ENCODE measurements around the gene PPP1R12B. TPM values are rescaled to one million over a fixed set of nuclear protein-coding genes. Genes with fewer than 3 reads are reported as not detected.
"Not testable (repeated sequence)": the region's sequence is repeated elsewhere in the genome, so short reads cannot be mapped to it uniquely, and the experiment has no call there.

PPP1R12B gene
- total and polyA plus RNA-seq, 2 donors (not counting 1 experiment from before 2014, with no cell fraction given) = 13.4 to 21.7 TPM

DNA sequence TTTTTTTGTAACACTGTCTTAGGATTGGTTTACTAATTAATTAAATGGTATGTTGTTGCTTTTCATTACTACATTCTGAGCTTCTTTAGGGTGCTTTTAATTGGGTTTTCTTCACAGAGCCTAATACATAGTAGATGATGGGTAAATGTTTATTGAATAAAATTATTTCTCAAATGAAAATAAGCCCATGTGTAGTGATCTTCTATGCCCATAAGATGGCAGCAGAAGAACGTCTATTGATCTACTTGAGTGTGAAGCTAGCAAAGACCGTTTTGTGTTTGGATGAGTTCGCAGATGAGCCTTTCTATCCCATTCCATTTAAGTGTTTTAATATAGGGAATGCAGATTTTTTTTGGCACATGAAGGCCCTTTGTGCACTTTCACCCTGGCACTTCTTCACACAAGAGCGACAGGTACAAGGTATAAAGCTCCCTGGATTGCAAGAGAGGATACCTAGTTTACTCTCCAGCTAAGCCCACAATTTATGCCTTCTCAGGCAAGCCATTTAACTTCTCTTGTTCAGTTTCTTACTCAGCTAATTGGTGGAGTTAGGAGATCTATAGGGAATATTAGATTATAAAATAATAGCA, 115.7 kb downstream of the PPP1R12B start:
- H3K4me1 ChIP-seq (ENCODE audit: control insufficient read depth, extremely low read depth, insufficient read depth, low read length); H4K20me1 ChIP-seq (ENCODE audit: control insufficient read depth, extremely low read depth, insufficient read depth, low read length); H3K27ac ChIP-seq (ENCODE audit: insufficient read depth, low read length): not testable (repeated sequence)

DNA sequence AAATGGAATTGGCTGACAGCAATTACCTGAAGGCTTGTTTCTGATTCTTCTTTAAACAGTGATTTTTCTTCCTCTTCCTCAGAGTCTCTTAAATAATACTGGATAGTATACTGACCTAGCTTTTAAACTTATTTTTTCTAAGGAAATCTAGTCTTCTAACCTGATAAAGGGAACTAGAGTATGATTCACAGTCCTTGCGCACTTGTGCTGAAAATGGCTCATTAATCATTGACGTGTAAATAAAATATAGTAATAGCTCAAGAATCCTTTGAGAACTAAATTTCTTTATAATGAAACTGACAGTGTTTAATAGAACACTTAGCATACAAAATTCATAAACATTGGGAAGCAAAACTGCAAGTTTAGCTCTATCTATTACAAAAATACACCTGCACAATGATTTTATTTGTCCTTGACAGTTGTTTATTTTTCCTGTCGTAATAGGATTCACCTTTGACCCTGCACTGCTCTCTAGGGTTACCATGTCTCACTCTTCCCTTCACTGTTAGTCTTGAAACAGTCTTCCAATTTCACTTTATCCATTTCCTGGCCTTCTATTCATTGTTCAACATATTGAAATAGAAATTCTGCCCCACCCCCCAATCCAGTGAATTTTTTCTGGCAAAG, 117.3 kb downstream of the PPP1R12B start:
- H2AFZ ChIP-seq (ENCODE audit: low read length); H3K36me3 ChIP-seq (ENCODE audit: control insufficient read depth, insufficient read depth, low read length); H3K4me2 ChIP-seq (ENCODE audit: extremely low read depth, insufficient read depth, low read length); H3K27me3 ChIP-seq (ENCODE audit: control insufficient read depth, insufficient read depth, low read length); H3K4me1 ChIP-seq (ENCODE audit: control insufficient read depth, extremely low read depth, insufficient read depth, low read length); H3K27ac ChIP-seq (ENCODE audit: insufficient read depth, low read length); H3K9ac ChIP-seq (ENCODE audit: insufficient read depth, low read length); H3K9me3 ChIP-seq (ENCODE audit: control insufficient read depth, insufficient read depth, low read depth, low read length); H4K20me1 ChIP-seq (ENCODE audit: control insufficient read depth, extremely low read depth, insufficient read depth, low read length); H3K79me2 ChIP-seq (ENCODE audit: control insufficient read depth, insufficient read depth, low read length); H3K4me3 ChIP-seq (replicated peaks in 1 of 4; ENCODE audit: control extremely low read depth in 1 of 4, insufficient read depth in 1 of 4, low read depth in 3 of 4, low read length in 4 of 4): not testable (repeated sequence)
- peak; percentile 18 to 58 for DNase-seq (ENCODE audit: low read depth in 2 of 2)

More for the DNA sequence above, 115.7 kb downstream of the PPP1R12B start:
- not testable (repeated sequence) for H3K9ac ChIP-seq (ENCODE audit: insufficient read depth, low read length); H2AFZ ChIP-seq (ENCODE audit: low read length); H3K27me3 ChIP-seq (ENCODE audit: control insufficient read depth, insufficient read depth, low read length); H3K4me3 ChIP-seq (replicated peaks in 1 of 4; ENCODE audit: control extremely low read depth in 1 of 4, insufficient read depth in 1 of 4, low read depth in 3 of 4, low read length in 4 of 4); H3K36me3 ChIP-seq (ENCODE audit: control insufficient read depth, insufficient read depth, low read length); H3K79me2 ChIP-seq (ENCODE audit: control insufficient read depth, insufficient read depth, low read length); H3K9me3 ChIP-seq (ENCODE audit: control insufficient read depth, insufficient read depth, low read depth, low read length); H3K4me2 ChIP-seq (ENCODE audit: extremely low read depth, insufficient read depth, low read length)
- TF ChIP-seq CTCF (conservative IDR thresholded peaks at IDR 0.05 in 1 of 2, IDR thresholded peaks at IDR 0.05 in 1 of 2; ENCODE audit: low read depth in 1 of 2, low read length in 2 of 2) = peak; percentile 27 to 48
- peak; percentile 27 to 69 for DNase-seq (ENCODE audit: low read depth in 2 of 2)

DNA sequence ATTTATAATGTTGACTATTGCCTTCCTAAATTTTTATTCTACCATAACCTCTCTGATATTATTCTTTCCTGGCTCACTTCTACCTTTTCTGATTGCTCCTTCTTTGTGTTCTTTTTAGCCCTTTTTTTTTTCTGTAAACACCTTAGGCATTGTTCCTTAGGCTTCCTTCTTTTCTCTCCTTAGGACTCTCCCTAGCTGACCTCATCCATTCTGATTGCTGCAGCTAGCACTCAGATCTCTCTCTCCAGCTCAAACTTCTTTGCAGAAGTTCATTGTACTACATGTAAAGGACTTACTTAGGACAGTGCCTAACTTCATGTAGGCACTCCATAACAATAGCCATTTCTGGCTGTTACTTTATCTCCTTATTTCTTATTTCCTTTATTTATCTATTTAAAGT, 117.8 kb downstream of the PPP1R12B start:
- H3K36me3 ChIP-seq (ENCODE audit: control insufficient read depth, insufficient read depth, low read length); H3K4me2 ChIP-seq (ENCODE audit: extremely low read depth, insufficient read depth, low read length); H3K4me3 ChIP-seq (replicated peaks in 1 of 4; ENCODE audit: control extremely low read depth in 1 of 4, insufficient read depth in 1 of 4, low read depth in 3 of 4, low read length in 4 of 4); H3K9ac ChIP-seq (ENCODE audit: insufficient read depth, low read length); H2AFZ ChIP-seq (ENCODE audit: low read length); H3K4me1 ChIP-seq (ENCODE audit: control insufficient read depth, extremely low read depth, insufficient read depth, low read length); H3K79me2 ChIP-seq (ENCODE audit: control insufficient read depth, insufficient read depth, low read length); DNase-seq (ENCODE audit: low read depth in 2 of 2); H4K20me1 ChIP-seq (ENCODE audit: control insufficient read depth, extremely low read depth, insufficient read depth, low read length); H3K27ac ChIP-seq (ENCODE audit: insufficient read depth, low read length); H3K9me3 ChIP-seq (ENCODE audit: control insufficient read depth, insufficient read depth, low read depth, low read length); H3K27me3 ChIP-seq (ENCODE audit: control insufficient read depth, insufficient read depth, low read length): not testable (repeated sequence)

- not testable (repeated sequence) for H3K4me2 ChIP-seq (ENCODE audit: extremely low read depth, insufficient read depth, low read length); H3K79me2 ChIP-seq (ENCODE audit: control insufficient read depth, insufficient read depth, low read length); H3K4me1 ChIP-seq (ENCODE audit: control insufficient read depth, extremely low read depth, insufficient read depth, low read length); H3K4me3 ChIP-seq (replicated peaks in 1 of 4; ENCODE audit: control extremely low read depth in 1 of 4, insufficient read depth in 1 of 4, low read depth in 3 of 4, low read length in 4 of 4); DNase-seq (ENCODE audit: low read depth in 2 of 2); H3K9ac ChIP-seq (ENCODE audit: insufficient read depth, low read length); H3K9me3 ChIP-seq (ENCODE audit: control insufficient read depth, insufficient read depth, low read depth, low read length); H3K27ac ChIP-seq (ENCODE audit: insufficient read depth, low read length); H2AFZ ChIP-seq (ENCODE audit: low read length); H4K20me1 ChIP-seq (ENCODE audit: control insufficient read depth, extremely low read depth, insufficient read depth, low read length); H3K27me3 ChIP-seq (ENCODE audit: control insufficient read depth, insufficient read depth, low read length); H3K36me3 ChIP-seq (ENCODE audit: control insufficient read depth, insufficient read depth, low read length)
These were observed 118.9 kb downstream of the PPP1R12B start for GRCh38 chr1:202467381-202467780.

DNA sequence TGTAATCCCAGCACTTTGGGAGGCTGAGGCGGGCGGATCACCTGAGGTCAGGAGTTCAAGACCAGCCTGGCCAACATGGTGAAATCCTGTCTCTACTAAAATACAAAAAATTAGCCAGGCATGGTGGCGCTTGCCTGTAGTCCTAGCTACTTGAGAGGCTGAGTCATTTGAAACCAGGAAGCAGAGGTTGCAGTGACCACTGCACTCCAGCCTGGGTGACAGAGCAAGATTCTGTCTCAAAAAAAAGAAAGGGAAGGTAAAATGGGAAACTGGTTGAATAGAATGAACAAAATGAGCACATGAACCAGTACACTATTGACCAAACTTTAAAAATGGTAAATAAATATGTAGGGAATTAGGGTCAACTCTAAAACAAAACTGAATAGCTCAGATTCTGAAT, 120.2 kb downstream of the PPP1R12B start:
- DNase-seq (ENCODE audit: low read depth in 2 of 2); H3K79me2 ChIP-seq (ENCODE audit: control insufficient read depth, insufficient read depth, low read length); H3K27ac ChIP-seq (ENCODE audit: insufficient read depth, low read length); H3K36me3 ChIP-seq (ENCODE audit: control insufficient read depth, insufficient read depth, low read length); H4K20me1 ChIP-seq (ENCODE audit: control insufficient read depth, extremely low read depth, insufficient read depth, low read length); H3K27me3 ChIP-seq (ENCODE audit: control insufficient read depth, insufficient read depth, low read length); H3K4me3 ChIP-seq (replicated peaks in 1 of 4; ENCODE audit: control extremely low read depth in 1 of 4, insufficient read depth in 1 of 4, low read depth in 3 of 4, low read length in 4 of 4); H2AFZ ChIP-seq (ENCODE audit: low read length); H3K9ac ChIP-seq (ENCODE audit: insufficient read depth, low read length); H3K9me3 ChIP-seq (ENCODE audit: control insufficient read depth, insufficient read depth, low read depth, low read length); H3K4me2 ChIP-seq (ENCODE audit: extremely low read depth, insufficient read depth, low read length); H3K4me1 ChIP-seq (ENCODE audit: control insufficient read depth, extremely low read depth, insufficient read depth, low read length): not testable (repeated sequence)

- not testable (repeated sequence) for H3K4me2 ChIP-seq (ENCODE audit: extremely low read depth, insufficient read depth, low read length); H3K4me1 ChIP-seq (ENCODE audit: control insufficient read depth, extremely low read depth, insufficient read depth, low read length); H3K9me3 ChIP-seq (ENCODE audit: control insufficient read depth, insufficient read depth, low read depth, low read length); DNase-seq (ENCODE audit: low read depth in 2 of 2); H3K27me3 ChIP-seq (ENCODE audit: control insufficient read depth, insufficient read depth, low read length); H4K20me1 ChIP-seq (ENCODE audit: control insufficient read depth, extremely low read depth, insufficient read depth, low read length); H3K79me2 ChIP-seq (ENCODE audit: control insufficient read depth, insufficient read depth, low read length); H3K36me3 ChIP-seq (ENCODE audit: control insufficient read depth, insufficient read depth, low read length); H3K27ac ChIP-seq (ENCODE audit: insufficient read depth, low read length); H3K4me3 ChIP-seq (replicated peaks in 1 of 4; ENCODE audit: control extremely low read depth in 1 of 4, insufficient read depth in 1 of 4, low read depth in 3 of 4, low read length in 4 of 4); H2AFZ ChIP-seq (ENCODE audit: low read length); H3K9ac ChIP-seq (ENCODE audit: insufficient read depth, low read length)
These were observed 120.6 kb downstream of the PPP1R12B start for GRCh38 chr1:202469123-202469522.
